Cerebellar nuclear complex (tissue), 1 donor: Measurements from ENCODE around the gene TP53TG3D.
"Not testable (repeated sequence)": the region's sequence is repeated elsewhere in the genome, so short reads cannot be mapped to it uniquely, and the experiment has no call there.

Source experiments
- DNase-seq, 2 experiments: peaks; one replicate each; lab custom pipeline; 2025; lab: John Stamatoyannopoulos, UW

The TP53TG3D gene

DNA sequence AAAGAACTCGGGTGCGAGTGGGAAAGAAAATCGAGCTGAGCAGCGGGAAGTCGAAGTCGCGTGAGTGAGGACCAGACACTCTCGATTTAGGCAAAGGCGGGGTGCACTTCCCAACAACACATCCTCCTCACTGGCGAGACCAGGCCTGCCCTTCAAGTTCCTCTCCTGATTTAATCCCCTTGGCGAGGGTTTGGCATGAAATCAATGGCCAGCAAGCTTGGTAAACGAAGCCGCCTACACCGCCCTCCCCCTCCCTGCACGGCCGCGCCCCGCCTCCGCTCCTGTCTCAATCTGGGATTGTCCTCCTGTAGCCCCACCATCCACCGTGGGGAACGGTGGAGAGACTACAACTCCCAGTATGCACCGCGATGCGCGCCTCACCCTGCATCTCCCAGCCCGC lies at the start of gene TP53TG3D:
Gene TP53TG3D, plus strand, starts transcription at position 301 of the 400 bp plus-strand sequence. Its CDS starts 68 bp downstream, at position 369.
- DNase-seq = not testable (repeated sequence)

- not testable (repeated sequence) for DNase-seq
These were observed 421 bp downstream of the TP53TG3D start for GRCh38 chr16:32253507-32253906.

- not testable (repeated sequence) for DNase-seq
These were observed 8.4 kb downstream of the TP53TG3D start for GRCh38 chr16:32261526-32261925.

DNA sequence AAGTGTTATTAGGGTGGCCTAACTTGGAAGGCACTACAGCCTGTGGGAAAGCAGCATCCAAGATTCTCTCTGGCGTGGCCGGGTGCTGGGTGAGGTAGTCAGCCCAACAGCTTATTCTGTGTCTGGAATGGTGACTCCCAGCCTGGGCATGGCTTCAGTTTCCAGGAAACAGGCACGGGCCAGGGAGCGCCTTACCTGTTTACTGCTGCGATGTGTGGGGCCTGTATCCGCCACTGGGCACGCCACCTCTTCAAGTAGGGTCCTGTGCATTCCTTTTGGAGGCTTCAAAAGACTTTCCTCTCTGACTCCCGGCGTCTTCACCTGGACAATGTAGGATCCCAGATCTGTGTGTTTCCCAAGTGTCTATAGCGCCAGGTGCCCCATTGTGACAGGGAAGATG lies 10.5 kb downstream of the TP53TG3D start:
- DNase-seq = not testable (repeated sequence)

GRCh38 chr16:32281910-32282309 lies 28.8 kb downstream of the TP53TG3D start:
- DNase-seq = not testable (repeated sequence)

GRCh38 chr16:32283024-32283423 lies 29.9 kb downstream of the TP53TG3D start:
- DNase-seq = not testable (repeated sequence)

DNA sequence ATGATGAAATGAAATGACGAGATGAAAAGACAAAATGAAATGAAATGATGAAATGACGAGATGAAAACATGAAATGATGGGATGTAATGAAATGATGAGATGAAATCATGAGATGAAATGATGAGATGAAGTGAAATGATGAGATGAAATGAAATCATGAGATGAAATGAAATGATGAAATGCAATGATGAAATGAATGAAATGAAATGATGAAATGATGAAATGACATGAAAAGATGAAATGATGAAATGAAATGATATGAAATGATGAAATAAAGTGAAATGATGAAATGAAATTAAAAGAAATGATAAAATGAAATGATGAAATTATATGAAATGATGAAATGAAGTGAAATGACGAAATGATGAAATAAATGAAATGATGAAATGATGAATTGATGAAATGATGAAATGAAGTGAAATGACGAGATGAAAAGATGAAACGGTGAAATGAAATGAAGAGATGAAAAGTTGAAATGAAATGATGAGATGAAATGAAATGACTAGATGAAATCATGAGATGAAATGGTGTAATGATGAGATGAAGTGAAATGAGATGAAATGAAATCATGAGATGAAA lies 30.9 kb downstream of the TP53TG3D start:
- DNase-seq = not testable (repeated sequence)

GRCh38 chr16:32284800-32285796 lies 32.0 kb downstream of the TP53TG3D start:
- not testable (repeated sequence) for DNase-seq

DNA sequence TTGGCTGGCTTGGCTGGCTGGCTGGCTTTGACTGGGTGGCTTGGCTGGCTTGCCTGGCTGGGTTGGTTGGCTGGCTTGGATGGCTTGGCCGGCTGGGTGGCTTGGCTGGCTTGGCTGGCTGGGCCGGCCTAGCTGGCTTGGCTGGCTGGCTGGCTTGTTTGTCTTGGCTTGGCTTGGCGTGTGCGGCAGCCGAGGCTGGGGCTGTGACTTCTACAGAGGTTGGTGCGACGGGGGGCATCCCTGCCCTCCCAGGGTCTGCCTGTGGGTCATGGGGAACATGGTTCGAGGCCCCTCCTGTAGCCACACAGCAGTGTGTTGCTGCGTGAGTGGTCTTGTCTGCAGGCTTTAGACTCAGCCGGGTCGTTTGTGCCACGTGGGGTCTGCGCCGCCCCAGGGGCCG lies 33.1 kb downstream of the TP53TG3D start:
- DNase-seq = not testable (repeated sequence)

DNA sequence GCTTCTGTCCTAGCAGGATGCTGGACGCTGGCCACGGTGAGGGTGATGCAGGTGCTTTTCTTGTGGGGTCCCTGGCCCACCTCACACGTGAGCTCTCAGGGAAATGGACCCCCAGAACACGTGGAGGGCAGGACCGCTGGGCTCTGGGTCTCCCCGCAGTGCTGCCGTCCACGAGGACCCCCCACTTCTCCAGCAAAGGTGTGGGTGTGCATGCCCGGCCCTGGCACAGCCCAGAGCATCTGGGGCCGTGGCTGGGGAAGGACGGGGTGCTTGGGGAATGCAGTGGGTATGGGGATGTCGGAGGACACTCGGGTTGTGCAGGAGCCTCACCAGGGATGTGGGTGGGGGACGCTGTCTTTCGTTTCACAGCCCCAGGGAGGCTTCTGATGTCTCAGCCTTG lies 34.7 kb downstream of the TP53TG3D start:
- not testable (repeated sequence) for DNase-seq

GRCh38 chr16:32289197-32289596 lies 36.1 kb downstream of the TP53TG3D start:
- DNase-seq = not testable (repeated sequence)

DNA sequence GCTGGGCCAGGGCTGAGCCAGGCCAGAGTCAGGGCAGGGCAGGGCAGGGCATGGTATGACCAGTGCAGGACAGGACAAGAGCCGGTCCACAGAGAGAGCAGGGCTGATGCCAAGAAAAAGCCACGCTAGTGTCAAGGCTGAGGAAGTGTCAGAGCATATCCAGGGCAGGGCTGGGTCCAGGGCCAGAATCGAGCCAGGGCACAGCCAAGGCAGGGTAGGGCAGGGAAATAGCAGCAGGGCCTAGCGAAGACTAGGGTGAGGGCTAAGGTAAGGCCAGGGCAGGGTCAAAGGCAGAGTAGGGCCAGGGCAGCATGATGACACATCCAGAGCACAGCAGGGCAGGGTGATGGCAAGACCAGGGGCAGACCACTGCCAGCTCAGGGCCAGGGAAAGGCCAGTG lies 49.7 kb downstream of the TP53TG3D start:
- not testable (repeated sequence) for DNase-seq
